CD4-positive, alpha-beta T cell treated with Interleukin-15 for 4 hours (primary cell): Measurements from ENCODE around the gene MAP3K13.
"Not testable (repeated sequence)": the region's sequence is repeated elsewhere in the genome, so short reads cannot be mapped to it uniquely, and the experiment has no call there.

Source experiments
- DNase-seq: peaks from one replicate; pipeline ENCODE4 v3.0.0-alpha.2; 2020; ENCODE audit warnings: low spot score

Gene MAP3K13

DNA sequence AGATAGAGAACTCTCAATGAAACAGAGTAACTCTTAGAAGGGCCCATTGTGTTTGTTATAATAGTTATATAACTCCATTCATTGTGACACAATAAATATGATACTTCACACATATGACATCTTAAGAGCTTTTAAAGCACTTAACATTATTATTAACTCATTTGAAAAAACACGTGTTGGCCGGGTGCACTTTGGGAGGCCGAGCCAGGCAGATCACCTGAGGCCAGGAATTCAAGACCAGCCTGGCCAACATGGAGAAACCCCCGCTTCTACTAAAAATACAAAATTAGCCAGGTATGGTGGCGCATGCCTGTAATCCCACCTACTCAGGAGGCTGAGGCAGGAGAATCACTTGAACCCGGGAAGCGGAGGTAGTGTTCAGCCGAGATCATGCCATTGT, 88.5 kb downstream of the MAP3K13 start:
- not testable (repeated sequence) for DNase-seq

DNA sequence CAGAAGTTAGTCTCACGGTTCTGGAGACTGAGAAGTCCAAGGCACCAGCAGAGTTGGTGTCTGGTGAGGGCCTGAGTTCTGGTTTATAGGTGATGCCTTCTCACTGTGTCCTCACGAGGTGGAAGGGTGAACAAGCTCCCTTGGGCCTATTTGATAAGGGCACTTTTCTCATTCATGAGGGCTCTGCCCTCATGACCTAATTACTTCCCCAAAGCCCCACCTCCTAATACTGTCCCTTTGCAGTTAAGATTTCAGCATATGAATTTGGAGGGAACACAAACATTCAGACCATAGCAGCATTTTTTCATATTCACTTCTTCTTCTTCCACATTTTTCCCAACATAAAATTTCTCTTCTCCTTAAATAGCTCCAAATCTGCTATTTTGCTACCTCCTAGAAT, 94.4 kb downstream of the MAP3K13 start:
- no peak for DNase-seq

DNA sequence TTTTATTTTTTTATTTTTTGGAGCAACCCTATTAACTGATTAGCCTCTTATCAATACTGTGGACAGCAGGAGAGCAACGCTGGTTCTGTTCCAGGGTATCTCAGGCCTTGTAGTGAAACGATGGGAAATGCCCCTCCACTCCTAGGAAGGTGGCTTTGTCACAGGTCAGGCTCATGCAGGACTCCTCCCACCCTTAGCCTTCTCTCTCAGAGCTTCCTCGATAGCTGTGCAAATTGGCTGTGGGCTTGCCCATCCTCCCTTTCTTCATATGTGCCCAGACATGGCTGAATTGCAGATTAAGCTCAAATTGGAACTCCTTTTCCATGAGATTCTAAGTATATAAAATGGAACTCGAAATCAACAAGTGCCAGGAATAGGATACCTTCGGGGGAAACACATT, 97.4 kb downstream of the MAP3K13 start:
- no peak for DNase-seq

DNA sequence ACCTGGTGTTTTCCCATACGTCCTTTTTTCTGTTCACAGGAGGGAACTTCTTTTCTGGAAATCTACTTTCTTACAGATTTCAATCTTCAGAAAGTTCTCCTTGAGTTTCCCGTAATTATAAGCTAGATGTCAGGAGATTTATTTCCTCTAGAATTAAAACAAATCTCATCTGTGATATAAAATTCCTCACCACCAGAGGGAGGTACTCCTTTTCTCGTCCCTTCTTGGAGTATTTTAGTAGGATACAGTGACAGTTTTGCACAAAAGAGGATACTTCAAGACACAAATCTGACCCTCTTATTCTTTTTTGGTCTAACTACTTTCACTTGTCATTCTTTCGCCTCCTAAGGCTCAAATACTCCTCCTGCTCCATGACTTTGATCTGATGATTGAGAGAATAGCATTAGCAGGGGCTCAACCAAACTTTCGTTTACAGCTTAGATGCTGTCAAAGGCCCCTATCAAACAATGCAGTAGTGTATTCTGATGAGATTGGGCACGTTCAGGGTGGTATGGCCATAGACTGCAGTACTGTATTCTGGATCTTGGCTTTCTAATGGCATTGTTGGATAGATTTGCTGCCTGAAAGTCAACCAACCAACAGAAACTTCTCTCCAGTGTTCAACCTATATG, 97.9 kb downstream of the MAP3K13 start:
- DNase-seq = no peak

DNA sequence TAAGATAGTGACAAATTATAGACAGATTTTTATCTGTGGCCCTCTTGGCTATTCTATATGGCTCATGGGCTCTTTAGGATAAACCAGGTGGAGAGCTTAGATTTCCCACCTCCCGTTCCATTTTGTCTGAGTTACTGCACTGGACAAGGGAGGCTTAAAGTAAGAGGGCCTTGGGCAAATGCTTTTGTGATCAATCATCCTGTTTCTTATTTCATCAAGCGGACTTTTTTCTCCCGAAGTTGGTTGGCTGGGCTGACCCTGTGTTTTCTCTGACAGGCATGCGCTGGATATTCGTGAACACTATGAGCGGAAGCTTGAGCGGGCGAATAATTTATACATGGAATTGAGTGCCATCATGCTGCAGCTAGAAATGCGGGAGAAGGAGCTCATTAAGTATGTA, 102.5 kb downstream of the MAP3K13 start:
- DNase-seq = no peak

DNA sequence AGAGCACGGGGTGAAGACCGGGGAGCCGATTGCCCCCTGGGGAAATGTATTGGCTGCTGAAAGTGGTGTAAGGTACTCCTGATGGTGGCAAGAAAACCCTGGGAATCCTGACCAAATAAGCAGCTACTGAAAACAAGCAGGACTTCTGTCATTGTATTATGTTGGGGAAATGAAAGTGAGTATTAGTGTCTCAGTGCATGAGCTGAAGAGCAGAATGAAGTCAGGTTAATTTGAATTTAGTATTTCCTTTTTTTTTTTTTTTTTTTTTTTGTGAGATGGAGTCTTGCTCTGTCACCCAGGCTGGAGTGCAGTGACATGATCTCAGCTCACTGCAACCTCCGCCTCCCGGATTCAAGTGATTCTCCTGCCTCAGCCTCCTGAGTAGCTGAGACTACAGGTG, 103.2 kb downstream of the MAP3K13 start:
- not testable (repeated sequence) for DNase-seq

DNA sequence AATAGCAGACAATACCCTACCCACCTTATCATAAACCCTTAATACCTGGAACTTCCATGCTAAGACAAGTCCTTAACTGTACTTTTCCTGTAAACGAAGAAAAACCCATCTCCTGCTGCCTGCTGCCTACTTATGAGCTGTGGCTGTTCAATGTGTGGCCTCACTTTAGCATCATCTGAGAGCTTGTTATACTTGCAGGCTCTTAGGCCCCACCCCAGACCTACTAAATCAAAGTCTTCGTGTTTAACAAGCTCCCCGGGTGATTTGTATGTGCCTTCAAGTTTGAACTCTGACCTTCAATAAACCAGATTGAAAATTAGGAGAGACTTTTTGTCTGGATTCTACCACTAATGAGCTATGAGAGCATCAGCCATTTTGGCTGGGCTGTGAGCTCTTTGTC, 106.6 kb downstream of the MAP3K13 start:
- no peak for DNase-seq

DNA sequence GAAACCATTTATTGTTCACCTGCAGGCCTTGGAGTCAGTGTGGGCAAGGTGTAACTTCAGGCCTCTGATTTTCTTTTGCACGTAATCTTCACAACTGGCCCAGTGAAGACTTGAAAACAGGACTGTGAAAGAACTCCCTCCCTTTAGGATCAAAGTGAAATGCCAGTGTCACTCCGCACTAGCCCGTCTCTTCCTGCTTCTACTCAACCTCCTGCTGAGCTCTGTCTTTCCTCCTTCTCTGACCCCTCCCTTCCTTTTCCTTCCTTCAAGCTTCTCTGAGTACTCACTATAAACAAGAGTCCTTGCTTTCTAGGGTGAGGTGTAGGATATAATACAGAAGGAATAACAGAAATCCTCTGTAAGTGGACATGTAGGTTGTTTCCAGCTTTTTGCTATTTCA, 107.4 kb downstream of the MAP3K13 start:
- no peak for DNase-seq

DNA sequence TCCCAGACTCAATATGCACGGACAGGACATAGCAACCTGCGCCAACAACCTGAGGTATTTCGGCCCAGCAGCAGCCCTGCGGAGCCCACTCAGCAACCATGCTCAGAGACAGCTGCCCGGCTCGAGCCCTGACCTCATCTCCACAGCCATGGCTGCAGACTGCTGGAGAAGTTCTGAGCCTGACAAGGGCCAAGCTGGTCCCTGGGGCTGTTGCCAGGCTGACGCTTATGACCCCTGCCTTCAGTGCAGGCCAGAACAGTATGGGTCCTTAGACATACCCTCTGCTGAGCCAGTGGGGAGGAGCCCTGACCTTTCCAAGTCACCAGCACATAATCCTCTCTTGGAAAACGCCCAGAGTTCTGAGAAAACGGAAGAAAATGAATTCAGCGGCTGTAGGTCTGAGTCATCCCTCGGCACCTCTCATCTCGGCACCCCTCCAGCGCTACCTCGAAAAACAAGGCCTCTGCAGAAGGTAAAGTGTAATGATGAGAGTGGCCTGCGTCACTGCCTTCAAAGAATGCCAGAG, 110.4 kb downstream of the MAP3K13 start:
- no peak for DNase-seq

DNA sequence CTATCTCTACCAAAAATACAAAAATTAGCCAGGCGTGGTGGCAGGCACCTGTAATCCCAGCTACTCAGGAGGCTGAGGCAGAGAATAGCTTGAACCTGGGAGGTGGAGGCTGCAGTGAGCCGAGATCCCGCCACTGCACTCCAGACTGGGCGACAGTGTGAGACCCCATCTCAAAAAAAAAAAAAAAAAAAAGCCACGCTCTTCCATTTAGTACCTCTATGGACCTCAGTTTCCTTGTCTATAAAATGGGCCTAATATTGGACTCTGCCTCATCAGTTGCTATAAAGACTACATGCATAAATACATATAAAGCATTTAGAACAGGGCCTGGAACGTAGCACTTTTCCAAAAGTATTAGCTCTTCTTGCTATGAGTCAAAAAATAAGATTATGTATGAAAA, 112.0 kb downstream of the MAP3K13 start:
- DNase-seq = not testable (repeated sequence)

DNA sequence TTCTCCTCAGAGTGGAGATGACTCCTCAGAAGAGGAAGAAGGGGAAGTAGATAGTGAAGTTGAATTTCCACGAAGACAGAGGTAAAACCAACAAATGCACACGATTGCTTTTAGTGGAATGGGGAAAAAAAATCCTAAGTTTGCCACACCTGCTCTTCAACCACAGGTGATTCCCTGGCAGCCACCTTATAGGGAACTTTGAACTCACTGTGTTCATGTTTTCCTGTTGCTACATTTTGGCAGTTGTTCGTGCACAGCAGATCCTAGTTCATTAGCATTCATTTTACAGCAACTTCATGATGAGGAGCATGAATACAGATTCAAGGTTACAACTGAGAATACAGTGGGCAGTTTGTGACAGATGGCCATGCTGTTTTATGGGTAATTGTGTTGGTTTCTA, 114.4 kb downstream of the MAP3K13 start:
- no peak for DNase-seq

DNA sequence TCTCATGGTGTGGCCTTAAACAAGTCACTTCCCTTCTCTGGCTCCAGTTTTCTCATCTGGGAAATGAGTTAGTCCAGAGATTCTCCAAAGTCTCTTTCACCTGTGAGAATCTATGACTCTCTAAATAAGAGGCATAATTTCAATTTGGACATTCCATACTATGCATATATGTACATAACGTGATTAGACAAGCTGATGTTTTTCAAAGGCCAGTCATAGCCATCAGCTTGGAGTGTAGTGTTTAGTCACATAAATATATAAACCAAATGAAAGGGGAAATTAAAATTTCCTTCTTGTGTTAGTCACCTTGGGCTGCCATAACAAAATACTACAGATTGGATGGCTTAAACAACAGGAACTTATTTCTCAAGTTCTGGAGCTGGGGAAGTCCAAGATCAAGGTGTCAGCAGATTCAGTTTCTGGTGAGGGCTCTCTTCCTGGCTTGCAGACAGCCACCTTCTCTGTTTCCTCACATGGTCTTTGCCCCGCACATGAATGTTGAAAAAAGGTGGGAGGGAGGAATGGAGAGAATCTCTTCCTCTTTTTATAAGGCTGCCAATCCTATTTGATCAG, 116.5 kb downstream of the MAP3K13 start:
- no peak for DNase-seq

DNA sequence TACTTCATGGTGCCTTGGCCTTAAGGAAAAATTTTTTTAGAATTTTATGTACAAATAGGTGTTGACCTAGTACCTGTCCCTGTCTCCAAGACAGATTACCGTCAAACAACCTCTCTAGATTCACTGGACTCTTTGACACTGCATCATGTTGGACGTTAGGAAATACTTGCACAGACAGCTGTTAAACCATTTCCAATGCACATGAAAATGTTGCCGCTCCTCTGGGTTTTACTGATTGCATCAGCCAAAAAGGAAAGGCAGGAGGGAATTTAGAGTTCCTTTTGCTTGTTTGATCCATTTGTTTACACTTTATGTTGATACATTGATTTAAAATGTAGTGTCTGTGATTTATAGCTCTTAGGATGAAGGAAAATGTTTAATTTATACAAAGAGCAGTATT, 121.4 kb downstream of the MAP3K13 start:
- DNase-seq = no peak

DNA sequence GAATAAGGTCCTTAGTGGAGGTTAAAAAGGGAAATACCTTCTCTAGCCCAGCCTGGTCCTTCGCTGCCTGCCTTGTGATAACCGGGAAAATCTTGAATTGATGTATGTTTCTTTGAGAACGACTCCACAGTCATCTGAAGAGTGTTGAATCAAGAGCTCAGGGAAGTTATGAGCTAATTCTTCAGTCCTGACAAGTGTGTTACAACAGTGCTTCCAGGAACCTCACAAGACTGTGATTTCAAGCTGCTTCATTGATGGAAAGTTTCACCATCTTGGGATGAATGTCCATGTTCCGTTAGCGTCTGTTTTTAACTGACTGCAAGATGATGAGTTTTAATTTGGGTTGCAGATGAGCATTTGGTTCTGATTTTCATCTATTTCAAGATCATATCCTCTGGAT, 123.5 kb downstream of the MAP3K13 start:
- DNase-seq = no peak

DNA sequence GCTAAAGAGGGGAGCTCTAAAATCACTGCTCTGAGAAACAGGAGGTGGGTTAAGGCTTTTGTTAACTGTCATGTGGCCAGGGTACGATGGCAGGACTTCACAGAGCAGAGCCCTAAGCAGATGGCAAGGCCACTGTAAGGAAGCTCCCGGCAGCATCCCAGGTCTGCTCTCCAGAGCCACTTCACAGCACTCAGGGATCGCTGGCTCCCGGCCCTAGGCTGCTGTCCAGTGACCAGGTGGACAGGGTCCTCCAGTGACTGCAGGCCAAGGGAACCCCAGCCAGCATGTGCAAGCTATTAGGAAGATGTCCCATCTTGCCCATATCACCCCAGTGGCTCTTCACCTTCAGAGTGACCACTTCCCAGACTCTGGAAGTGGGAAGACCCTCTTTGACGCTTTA, 125.5 kb downstream of the MAP3K13 start:
- no peak for DNase-seq

DNA sequence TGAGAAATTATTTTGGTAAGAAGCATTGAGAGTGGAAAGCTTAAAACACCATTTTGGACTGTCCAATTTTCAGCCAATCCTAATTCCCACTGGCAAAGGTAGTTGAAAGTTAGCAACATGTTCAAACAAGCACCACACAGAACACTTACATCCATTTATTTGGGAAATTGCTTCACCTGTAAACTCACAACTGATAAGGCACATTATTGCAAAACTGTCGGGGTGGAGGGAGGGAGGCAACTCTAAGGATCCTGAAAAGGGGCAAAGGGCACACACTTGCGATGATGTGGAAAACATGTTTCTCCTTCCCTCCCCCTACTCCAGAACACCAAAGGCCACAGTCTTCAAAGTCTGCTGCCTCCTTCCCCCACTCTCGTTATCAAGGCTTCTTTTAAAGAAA, 126.5 kb downstream of the MAP3K13 start:
- DNase-seq = no peak

DNA sequence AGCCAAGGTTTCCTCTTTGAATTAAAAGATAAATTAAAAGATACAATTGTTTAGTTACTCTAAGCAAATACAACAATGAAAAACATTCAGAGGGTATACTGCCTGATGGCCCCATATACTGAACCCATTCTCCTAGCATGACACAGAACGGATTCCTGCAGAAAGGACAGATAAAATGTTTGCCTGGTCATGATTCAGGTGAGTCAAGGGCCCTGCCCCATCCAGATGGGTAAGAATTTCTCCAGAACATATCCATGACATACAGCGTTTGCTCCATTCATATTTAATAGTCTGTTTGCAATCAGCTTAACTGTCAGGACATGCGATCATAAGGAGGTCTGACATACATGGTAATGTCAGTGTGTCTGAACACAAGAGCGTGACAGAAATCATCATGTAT, 127.3 kb downstream of the MAP3K13 start:
- no peak for DNase-seq

DNA sequence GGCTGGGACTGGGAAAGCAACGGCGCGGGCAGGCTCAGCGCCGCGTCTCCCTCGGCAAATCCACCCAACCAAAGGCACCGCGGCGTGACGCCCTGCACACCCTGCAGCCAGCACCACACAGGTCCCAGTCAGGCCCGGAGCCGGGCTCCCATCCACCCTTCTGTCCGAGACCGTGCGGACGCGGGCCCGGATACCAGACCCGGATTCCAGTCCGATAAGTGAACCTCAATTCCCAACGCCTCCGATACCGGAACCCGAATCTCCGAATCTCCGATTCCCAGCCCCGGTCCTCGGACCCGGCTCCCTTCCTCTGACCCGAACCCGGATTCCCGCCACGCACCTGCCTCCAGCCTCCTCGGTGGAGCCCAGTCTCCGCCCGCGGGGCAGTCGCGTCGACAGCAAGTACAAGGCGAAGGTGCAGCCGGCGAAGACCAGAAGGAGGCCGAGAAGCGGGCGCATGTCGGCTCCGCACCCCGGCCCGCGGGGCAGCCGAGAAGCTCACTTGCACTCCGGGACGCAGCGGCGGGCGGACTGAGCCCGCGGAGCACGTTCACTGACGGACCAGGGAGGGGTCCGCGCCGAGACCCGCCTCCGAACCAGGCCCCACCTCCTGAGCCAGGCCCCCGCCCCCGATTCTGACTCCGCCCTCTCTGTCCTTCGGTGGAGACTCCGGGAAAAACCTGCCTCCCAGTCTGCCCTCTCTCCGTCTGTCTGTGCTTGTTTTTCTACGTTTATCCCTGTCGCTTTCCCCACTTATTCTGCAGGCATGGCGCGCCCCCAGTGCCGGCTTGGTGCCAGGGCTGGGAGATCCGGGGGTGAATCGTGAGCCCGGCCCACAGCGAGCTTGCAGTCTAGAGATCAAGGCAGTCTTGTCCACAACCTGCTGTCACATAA, 135.8 kb downstream of the MAP3K13 start, which contains the start of gene TMEM41A:
Gene TMEM41A, minus strand, starts transcription at position 533 of the 894 bp plus-strand sequence. Its CDS starts 74 bp downstream, at position 459.
- DNase-seq = peak; percentile 89

DNA sequence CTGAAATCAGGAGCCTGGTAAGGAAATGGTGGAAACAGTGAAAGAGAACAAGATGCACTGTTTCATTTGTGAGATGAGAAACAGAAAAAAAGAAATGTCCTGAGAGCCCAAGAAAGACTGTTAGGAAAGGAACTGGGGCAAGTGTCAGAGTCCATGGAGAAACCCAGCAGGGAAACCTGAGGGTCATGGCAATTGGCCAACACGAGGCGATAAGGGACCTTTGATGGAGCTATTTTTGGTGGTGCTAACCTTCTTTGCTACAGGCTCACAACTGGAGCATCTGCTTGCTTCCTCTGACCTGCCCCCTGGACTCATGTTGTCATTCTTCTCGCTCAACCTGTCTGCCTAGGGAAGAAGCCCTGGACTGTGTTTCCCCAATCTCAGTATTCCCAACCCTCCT, 140.1 kb downstream of the MAP3K13 start:
- DNase-seq = no peak

DNA sequence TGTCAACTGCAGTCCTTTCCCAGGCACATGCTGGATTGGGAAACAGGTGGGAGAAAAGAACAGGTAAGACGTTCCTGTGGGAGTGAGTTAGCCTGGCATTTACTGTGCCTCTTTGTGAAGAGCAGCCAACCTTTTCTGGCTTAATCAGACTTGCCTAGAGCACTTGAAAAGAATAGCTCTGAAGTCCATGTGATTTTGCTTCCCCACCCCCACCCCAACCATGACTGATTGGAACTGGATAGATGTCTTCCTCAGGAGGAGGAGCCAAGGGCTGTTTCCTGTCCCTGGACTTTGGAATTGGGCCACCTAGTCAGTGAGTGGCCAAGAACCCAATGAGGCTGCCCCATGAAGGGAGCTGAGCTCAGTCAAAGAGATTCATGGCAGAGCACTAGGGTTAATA, 140.6 kb downstream of the MAP3K13 start:
- no peak for DNase-seq

DNA sequence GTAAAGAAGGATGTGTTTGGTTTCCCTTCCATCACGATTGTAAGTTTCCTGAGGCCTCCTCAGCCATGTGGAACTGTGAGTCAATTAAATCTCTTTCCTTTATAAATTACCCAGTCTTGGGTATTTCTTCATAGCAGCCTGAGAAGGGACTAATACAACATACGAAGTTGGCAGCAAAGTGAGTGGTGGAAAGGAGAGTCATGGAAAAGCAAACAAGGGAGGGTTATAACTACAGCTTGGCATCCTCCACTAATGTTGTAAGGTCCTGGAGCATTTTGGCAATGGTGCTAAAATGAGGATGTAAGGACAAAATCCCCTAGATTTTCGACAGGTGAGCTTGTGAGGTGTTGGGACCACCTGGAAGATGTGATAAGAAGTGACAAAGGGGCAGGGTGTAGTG, 141.7 kb downstream of the MAP3K13 start:
- no peak for DNase-seq

DNA sequence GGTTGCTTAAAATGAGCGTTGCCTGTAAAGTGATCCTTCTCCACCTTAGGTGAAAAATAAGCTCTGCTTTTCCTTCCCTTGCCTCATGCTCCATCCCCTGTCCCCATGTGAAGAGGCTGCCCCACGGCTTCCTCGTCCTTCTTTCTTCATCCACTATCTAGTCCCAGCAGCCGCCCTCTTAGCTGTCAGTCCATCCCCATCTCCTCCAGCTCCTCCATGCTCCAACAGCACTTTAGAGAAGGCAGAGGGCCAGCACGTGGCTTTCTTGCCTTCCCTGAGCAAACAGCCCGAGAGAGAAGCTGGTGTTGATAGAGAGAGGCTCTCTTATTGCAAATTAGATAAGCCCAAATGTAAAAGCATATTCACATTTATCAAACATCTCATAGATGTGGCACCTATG, 144.9 kb downstream of the MAP3K13 start:
- no peak for DNase-seq
